ENCODE data around the gene DLEC1. TPM values are rescaled to one million over a fixed set of nuclear protein-coding genes. Genes with fewer than 3 reads are reported as not detected.
A peak's percentile ranks its signal among the peaks of the same experiment; 100 is the strongest.

Gene DLEC1
- total RNA-seq, 2 experiments from 2014 or later: 3.8 to 4.2 TPM

DNA sequence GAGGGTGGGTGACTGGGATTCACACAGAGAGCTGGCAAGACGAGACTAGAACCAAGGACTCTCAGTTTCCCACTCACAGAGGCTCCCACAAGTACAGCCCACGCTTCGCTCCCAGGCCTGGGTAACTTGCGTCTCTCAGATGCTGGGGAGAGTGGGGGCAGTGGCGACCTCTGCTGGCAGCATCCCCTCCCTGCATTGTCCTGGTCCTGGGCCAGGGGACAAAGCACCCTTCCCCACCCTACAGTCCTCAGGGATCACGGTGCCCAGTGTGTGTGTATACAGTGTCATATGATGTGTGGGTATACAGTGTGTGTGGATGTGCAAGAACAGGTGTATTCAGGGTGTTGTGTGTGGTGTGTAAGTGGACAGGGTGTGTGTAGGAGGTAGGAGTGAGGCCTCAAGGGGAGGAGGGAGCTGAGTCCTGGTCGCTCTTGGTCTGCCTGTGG lies 35.6 kb upstream of the DLEC1 start:
- no peak overlapping the region for H3K4me3 Mint-ChIP-seq
- CTCF ChIA-PET: interaction anchor here (0.7 to 1.8 kb wide), 9 partner anchors 9 to 161 kb away, joined by 3 to 23 read pairs (median 4); partner anchors contain the start of genes ACAA1, DLEC1, OXSR1 and PLCD1
- peak overlapping the region; percentile 10 for H3K27ac Mint-ChIP-seq
- H3K9me3 Mint-ChIP-seq: no peaks in the 10 kb centered on the region
- DNase-seq: peak; percentile 65
- no peaks in the 10 kb centered on the region for H3K27me3 Mint-ChIP-seq
- peaks cover 27% of the 10 kb centered on the region for H3K4me1 Mint-ChIP-seq
- POLR2A ChIA-PET: interaction anchor here (1.1 to 1.5 kb wide), 2 partner anchors 19 to 36 kb away, joined by 5 to 6 read pairs; partner anchors contain the start of gene DLEC1
- H3K36me3 Mint-ChIP-seq (ENCODE audit: low read depth): peaks cover 37% of the 10 kb centered on the region

DNA sequence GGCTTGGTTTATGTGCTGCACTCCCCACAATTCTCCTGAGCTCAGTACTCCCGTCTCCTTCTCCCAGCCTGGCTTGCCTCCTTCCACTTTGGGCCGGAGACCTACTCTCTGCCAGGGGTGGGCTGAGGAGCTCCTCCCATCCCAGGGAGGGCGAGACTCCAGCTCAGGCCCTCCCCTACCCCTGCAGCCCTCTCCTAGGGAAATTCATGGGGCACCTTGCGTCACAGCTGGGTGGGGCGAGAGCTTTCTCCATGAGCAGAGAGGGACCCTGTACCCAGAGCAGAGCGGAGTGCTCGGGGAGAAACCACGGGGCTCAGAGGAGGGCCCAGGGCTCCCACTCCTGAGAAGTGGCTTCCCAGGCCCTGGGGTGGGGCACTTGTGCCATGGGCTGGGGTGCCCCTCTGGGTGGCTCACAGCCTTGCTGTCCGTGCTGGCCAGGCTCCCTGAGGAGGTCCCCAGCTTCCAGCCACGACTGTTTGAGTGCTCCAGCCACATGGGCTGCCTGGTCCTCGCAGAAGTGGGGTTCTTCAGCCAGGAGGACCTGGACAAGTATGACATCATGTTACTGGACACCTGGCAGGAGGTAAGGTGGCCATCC lies 35.1 kb upstream of the DLEC1 start:
- no peak for DNase-seq
- CTCF ChIA-PET: interaction anchor here (0.7 to 1.8 kb wide), 9 partner anchors 9 to 161 kb away, joined by 3 to 23 read pairs (median 4); partner anchors contain the start of genes ACAA1, DLEC1, OXSR1 and PLCD1
- Mint-ChIP-seq H3K4me1 (peaks cover 22% of the 10 kb centered on the region), H3K9me3 (no peaks in the 10 kb centered on the region), H3K27me3 (no peaks in the 10 kb centered on the region), H3K27ac (peak overlapping the region; percentile 54), H3K4me3 (no peak overlapping the region), H3K36me3 (ENCODE audit: low read depth) (peaks cover 38% of the 10 kb centered on the region)
- POLR2A ChIA-PET: interaction anchor here (1.1 to 1.5 kb wide), 2 partner anchors 19 to 36 kb away, joined by 5 to 6 read pairs; partner anchors contain the start of gene DLEC1

DNA sequence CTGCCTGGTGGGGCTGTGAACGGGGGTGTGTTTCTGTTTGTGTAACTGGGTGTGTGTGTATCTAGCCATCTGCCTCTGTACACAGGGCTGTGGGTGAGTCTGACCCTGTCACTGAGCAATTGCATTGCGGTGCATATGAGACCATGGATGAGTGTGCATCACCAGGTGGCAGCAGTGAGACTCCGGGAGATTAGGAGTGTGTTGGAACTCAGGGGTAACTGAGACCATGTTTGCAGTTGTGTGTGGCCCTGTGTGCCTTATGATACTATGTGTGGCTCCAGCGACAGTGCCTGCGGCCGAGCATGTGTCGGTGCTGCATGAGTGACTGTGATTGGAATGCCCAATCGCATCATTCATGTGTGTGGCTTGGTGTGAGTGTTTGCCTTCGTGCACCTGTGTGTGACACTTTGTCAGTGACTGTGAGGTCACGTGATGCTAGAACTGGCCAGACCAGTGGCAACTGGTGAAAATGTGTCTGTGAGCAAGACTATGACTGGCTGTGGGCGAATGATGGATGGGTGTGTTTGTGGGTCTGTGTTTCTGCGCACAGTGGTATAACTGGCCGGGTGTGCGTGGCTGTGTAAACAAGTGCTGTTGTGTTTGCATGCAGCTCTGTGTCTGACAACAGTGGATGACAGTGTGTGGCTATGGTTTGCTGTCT lies 34.5 kb upstream of the DLEC1 start:
- CTCF ChIA-PET: interaction anchor here (0.7 to 1.8 kb wide), 8 partner anchors 8 to 160 kb away, joined by 3 to 23 read pairs (median 4); partner anchors contain the start of genes DLEC1 and OXSR1

DNA sequence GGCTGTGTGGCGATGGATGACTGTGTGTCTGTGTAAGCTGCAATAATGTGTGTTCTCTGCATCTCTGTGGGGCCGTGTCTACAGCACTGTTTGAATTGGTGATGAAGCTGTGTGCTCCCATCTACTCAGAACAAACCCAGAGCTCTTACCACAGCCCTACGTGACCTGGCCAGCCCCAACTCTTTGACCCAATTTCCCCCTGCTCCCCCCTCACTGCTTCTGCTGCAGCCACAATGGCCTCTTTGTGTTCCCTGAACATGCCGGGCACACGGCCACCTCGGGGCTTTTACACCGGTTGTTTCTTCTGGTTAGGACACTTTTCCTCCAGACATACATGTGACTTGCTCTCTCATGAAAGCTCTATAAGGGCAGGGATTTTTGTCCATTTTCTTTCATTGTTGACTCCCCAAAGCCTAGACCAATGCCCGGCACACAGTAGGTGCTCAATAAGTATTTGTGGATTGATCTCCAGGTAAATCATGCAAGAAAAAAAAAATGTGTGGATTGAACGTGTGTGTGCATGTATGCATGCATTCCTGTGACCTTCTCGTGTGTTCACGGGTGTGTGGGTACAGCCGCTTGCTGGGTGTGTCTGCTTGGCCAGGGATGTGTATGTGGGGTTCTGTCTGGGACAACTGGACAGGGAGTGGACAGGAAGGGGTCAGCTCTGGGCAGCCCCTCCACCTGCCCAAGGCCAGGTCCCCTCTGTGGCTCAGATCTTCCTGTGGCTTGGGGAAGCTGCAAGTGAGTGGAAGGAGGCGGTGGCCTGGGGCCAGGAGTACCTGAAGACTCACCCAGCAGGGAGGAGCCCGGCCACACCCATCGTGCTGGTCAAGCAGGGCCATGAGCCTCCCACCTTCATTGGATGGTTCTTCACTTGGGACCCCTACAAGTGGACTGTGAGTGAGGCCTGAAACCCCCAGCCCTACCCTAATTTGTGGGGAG lies 33.7 kb upstream of the DLEC1 start:
- Mint-ChIP-seq H3K4me1 (peaks cover 14% of the 10 kb centered on the region), H3K4me3 (no peak overlapping the region), H3K27ac (peak overlapping the region; percentile 54), H3K9me3 (no peaks in the 10 kb centered on the region), H3K36me3 (ENCODE audit: low read depth) (peaks cover 28% of the 10 kb centered on the region), H3K27me3 (no peaks in the 10 kb centered on the region)
- no peak for DNase-seq
- ChIA-PET CTCF (interaction anchor here (0.7 to 1.8 kb wide), 7 partner anchors 8 to 149 kb away, joined by 3 to 5 read pairs (median 4); partner anchors contain the start of gene DLEC1), POLR2A (no interaction called here)

More for the DNA sequence above, 34.5 kb upstream of the DLEC1 start:
- Mint-ChIP-seq H3K27ac (peak overlapping the region; percentile 54), H3K4me1 (peaks cover 16% of the 10 kb centered on the region), H3K4me3 (no peak overlapping the region), H3K9me3 (no peaks in the 10 kb centered on the region), H3K27me3 (no peaks in the 10 kb centered on the region), H3K36me3 (ENCODE audit: low read depth) (peaks cover 33% of the 10 kb centered on the region)
- POLR2A ChIA-PET: interaction anchor here (1.1 to 1.5 kb wide), 2 partner anchors 18 to 35 kb away, joined by 5 to 6 read pairs; partner anchors contain the start of gene DLEC1
- peak; percentile 71 for DNase-seq

DNA sequence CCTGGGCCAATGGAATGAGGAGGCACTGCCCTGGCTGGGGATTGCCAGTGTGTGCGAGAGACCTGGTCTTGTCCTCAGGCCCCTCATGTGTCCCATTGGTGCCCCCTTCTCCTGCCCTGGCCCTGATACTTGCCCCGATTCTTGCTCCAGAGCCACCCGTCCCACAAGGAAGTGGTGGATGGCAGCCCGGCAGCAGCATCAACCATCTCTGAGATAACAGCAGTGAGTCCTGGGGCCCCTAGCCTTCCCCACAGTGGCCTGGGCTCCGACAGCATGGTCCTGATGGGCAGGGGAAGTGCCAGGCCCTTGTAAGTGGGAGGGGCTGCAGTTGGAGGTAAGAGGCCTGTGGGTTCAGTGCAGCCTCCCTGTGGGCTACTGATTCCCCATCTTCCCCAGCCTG lies 33.0 kb upstream of the DLEC1 start:
- POLR2A ChIA-PET: interaction anchor here (1.7 kb wide), 1 partner anchor 17 kb away, joined by 6 read pairs; no protein-coding TSS in a partner anchor
- no peak overlapping the region for H3K4me3 Mint-ChIP-seq
- no peak overlapping the region for H3K27ac Mint-ChIP-seq
- H3K27me3 Mint-ChIP-seq: no peaks in the 10 kb centered on the region
- peaks cover 29% of the 10 kb centered on the region for H3K36me3 Mint-ChIP-seq (ENCODE audit: low read depth)
- H3K4me1 Mint-ChIP-seq: peaks cover 14% of the 10 kb centered on the region
- H3K9me3 Mint-ChIP-seq: no peaks in the 10 kb centered on the region
- DNase-seq: no peak
- CTCF ChIA-PET: interaction anchor here (1.3 kb wide), 1 partner anchor 150 kb away, joined by 3 read pairs; no protein-coding TSS in a partner anchor

DNA sequence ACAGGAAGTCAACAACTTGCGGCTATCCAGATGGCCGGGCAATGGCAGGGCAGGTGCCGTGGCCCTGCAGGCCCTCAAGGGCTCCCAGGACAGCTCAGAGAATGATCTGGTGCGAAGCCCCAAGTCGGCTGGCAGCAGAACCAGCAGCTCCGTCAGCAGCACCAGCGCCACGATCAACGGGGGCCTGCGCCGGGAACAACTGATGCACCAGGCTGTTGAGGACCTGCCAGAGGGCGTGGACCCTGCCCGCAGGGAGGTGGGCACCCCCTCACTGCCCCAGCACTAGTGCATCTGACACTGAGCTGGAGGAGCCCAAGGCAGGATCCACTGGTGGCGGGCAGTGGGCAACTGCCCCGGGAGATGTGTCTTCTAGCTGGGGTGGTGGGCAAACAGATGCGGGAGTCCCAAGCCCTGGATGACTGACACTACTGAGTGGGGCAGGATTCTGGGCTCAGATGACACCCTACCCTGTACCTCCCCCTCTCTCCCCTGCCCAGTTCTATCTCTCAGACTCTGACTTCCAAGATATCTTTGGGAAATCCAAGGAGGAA lies 32.5 kb upstream of the DLEC1 start:
- Mint-ChIP-seq H3K27me3 (no peaks in the 10 kb centered on the region), H3K36me3 (ENCODE audit: low read depth) (peaks cover 29% of the 10 kb centered on the region), H3K4me3 (no peak overlapping the region), H3K27ac (no peak overlapping the region), H3K9me3 (no peaks in the 10 kb centered on the region), H3K4me1 (peaks cover 14% of the 10 kb centered on the region)
- DNase-seq: no peak
- ChIA-PET CTCF (interaction anchor here (1.3 kb wide), 1 partner anchor 151 kb away, joined by 3 read pairs; no protein-coding TSS in a partner anchor), POLR2A (interaction anchor here (1.0 to 1.7 kb wide), 3 partner anchors 9 to 34 kb away, joined by 3 to 6 read pairs (median 4); no protein-coding TSS in a partner anchor)

DNA sequence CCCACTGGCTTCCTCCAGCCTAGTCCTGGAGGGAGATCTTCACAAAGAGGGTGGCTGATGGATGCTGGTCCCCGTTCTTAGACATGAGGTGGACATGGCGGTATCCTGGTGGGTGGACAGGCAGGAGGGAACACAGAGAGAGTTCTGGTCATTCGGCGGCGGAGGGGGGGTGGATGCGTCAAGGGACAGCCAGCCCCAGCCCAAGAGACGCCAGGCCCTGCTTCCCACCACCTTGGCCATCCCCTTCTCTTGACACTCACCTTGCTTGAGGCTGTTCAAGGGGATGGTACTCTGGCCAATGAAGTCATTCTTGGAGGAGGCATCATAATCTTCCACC lies 31.3 kb upstream of the DLEC1 start:
- POLR2A ChIA-PET: interaction anchor here (1.0 to 1.7 kb wide), 3 partner anchors 8 to 33 kb away, joined by 3 to 6 read pairs (median 4); no protein-coding TSS in a partner anchor

DNA sequence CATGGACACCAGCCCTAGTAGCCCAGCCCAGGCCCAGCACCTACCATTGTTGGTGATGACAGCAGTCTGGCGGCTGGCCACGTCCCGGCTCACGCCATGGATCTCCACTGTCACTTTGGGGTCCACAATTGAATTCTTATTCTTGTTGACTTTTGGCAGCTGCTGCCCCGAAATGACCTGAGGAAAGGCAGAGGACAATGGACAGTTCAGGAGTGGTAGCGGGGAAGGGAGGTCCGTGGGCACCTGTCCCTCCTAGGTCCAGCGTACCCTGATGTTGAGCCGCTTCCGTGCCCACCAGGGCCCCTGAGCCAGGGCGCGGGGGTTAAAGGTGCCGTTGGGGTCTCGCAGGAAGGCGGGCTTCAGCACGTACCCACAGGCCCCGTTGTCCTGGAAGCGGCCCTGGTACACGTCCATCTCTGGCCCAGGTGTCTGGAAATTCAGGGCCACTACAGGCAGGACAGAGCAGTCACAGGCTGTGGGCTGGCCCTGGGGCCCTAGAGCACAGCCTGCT lies 30.8 kb upstream of the DLEC1 start:
- POLR2A ChIA-PET: no interaction called here
- Mint-ChIP-seq H3K27me3 (no peaks in the 10 kb centered on the region), H3K9me3 (no peaks in the 10 kb centered on the region), H3K4me1 (peaks cover 11% of the 10 kb centered on the region), H3K36me3 (ENCODE audit: low read depth) (peaks cover 19% of the 10 kb centered on the region), H3K4me3 (no peak overlapping the region), H3K27ac (no peak overlapping the region)
- no peak for DNase-seq
- CTCF ChIA-PET: no interaction called here

More for the DNA sequence above, 31.3 kb upstream of the DLEC1 start:
- H3K27me3 Mint-ChIP-seq: no peaks in the 10 kb centered on the region
- no peak overlapping the region for H3K27ac Mint-ChIP-seq
- H3K36me3 Mint-ChIP-seq (ENCODE audit: low read depth): peaks cover 19% of the 10 kb centered on the region
- no peaks in the 10 kb centered on the region for H3K9me3 Mint-ChIP-seq
- H3K4me1 Mint-ChIP-seq: peaks cover 14% of the 10 kb centered on the region
- no peak overlapping the region for H3K4me3 Mint-ChIP-seq
- CTCF ChIA-PET: no interaction called here
- DNase-seq: no peak

DNA sequence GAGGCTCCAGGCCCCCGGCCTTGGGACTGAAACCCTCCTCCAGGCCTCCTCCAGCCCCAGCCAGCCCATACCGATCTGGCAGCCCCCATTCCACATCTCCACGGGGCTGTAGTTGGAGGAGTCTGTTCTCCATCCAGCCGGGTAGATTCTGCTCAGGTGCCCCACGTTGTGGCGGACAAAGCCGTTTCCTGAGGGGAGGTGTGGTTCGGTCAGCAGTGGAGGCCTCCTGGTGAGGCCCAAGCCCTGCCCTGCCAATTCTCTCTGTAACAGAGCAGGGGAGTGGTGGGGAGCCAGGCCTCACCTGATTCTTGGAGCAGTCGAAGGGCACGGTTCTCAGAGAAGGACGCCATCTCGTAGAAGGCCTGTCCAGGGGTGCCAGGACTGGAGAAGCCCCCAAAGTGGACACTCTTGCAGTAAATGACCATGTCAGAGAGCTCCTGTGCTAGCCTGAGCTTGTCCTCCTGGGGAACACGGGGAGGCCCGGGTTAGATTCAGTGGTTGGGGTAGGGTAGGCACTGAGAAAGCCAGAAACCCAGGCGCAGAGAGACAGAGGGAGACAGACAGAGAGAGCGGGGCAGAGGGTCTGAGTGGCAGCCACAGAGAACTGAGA lies 29.9 kb upstream of the DLEC1 start:
- H3K9me3 Mint-ChIP-seq: no peaks in the 10 kb centered on the region
- H3K36me3 Mint-ChIP-seq (ENCODE audit: low read depth): peaks cover 20% of the 10 kb centered on the region
- H3K4me3 Mint-ChIP-seq: no peak overlapping the region
- CTCF ChIA-PET: no interaction called here
- no peak for DNase-seq
- H3K27ac Mint-ChIP-seq: no peak overlapping the region
- no peaks in the 10 kb centered on the region for H3K27me3 Mint-ChIP-seq
- H3K4me1 Mint-ChIP-seq: peaks cover 9% of the 10 kb centered on the region
- POLR2A ChIA-PET: no interaction called here

DNA sequence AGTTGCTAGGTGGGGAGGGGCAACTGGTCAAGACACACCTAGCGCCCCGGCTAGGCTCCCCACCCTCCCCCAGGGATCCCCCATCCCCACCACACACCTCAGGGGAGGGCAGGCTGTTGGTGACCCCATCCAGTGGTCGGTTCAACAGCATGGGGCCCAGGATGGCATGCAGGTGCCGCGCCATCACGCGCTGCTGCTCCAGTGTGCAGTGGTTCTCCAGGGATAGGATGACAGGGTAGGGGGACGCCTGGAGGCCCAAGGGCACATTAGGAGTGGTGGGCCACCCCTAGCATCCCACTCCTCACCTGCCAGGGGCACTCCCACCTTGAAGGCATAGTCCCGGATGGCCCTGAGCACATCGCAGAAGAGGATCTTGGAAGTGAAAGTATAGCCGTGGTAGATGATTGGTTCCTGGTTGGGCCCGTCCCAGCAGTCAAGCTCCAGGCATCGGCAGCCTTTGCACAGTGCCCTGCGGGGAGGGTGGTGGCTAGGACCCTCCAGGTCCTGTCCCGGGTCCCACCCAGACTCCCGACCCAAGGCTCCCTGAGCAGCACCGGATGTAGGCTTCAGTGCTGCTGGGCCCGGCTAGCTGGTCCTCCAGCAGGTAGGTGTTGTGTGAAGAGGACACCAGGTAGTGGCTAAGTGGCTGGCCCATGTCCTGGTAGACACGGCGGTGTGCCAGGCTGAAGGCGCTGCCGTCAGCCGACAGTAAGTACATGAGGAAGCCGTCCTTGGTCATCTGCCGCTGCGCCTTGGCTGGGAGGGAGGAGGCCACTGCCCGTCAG lies 29.0 kb upstream of the DLEC1 start:
- peaks cover 22% of the 10 kb centered on the region for H3K36me3 Mint-ChIP-seq (ENCODE audit: low read depth)
- DNase-seq: no peak
- POLR2A ChIA-PET: no interaction called here
- H3K9me3 Mint-ChIP-seq: no peaks in the 10 kb centered on the region
- H3K27me3 Mint-ChIP-seq: no peaks in the 10 kb centered on the region
- no peak overlapping the region for H3K27ac Mint-ChIP-seq
- no peak overlapping the region for H3K4me3 Mint-ChIP-seq
- CTCF ChIA-PET: no interaction called here
- H3K4me1 Mint-ChIP-seq: peaks cover under 1% of the 10 kb centered on the region

DNA sequence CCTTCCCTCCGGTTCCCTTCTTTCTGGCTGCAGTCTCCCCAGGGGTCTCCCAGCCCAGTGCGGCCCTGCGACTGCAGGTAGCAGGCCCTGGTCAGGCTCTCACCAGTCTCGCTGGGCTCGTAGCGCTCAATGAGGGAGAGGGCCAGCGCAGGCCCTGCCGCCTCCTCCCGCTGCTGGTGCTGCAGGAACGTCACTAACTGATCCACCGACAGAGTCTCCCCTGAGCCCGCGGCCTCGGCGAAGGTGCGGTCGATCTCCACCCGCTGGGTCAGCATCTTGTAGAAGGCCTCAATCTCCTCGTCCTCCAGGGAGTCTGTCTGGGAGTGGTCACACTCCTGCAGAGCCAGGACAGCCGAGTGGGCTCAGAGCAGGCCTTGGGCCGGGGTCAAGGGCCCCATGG lies 27.9 kb upstream of the DLEC1 start:
- H3K4me3 Mint-ChIP-seq: no peak overlapping the region
- POLR2A ChIA-PET: interaction anchor here (0.8 to 1.5 kb wide), 2 partner anchors 11 to 28 kb away, joined by 3 to 4 read pairs; partner anchors contain the start of gene DLEC1
- no peak for DNase-seq
- H3K27ac Mint-ChIP-seq: no peak overlapping the region
- H3K36me3 Mint-ChIP-seq (ENCODE audit: low read depth): peaks cover 34% of the 10 kb centered on the region
- H3K4me1 Mint-ChIP-seq: no peaks in the 10 kb centered on the region
- H3K27me3 Mint-ChIP-seq: no peaks in the 10 kb centered on the region
- CTCF ChIA-PET: interaction anchor here (0.5 to 1.1 kb wide), 3 partner anchors 10 to 158 kb away, joined by 3 to 5 read pairs (median 4); no protein-coding TSS in a partner anchor
- H3K9me3 Mint-ChIP-seq: peaks cover 2% of the 10 kb centered on the region

Data from activated CD4-positive, alpha-beta memory T cell treated with anti-CD3 and anti-CD28 coated beads, Interleukin-2, amount 10 ng/mL, durations not matched to agents 7 days and 5 days (primary cell).